GM19438 (cell line): Measurements from ENCODE around the gene IGSF5.
"Not testable (repeated sequence)": the region's sequence is repeated elsewhere in the genome, so short reads cannot be mapped to it uniquely, and the experiment has no call there.

Source experiments
- ATAC-seq: cut with Tn5 transposase; IDR thresholded peaks from one replicate; pipeline ENCODE4 v1.9.1; 2021; ENCODE audit warnings: low read depth; ENCODE audit not compliant: unreplicated experiment

Gene IGSF5

GRCh38 chr21:39737376-39738000 is 7.5 kb upstream of the IGSF5 start:
- no peak for ATAC-seq

GRCh38 chr21:39738566-39738965 is 6.4 kb upstream of the IGSF5 start:
- ATAC-seq, result no peak

- ATAC-seq, result not testable (repeated sequence)
These were observed 5.5 kb upstream of the IGSF5 start for GRCh38 chr21:39739531-39739930.

GRCh38 chr21:39742561-39742960 is 2.4 kb upstream of the IGSF5 start:
- ATAC-seq, result not testable (repeated sequence)

- ATAC-seq, result not testable (repeated sequence)
These were observed 349 bp downstream of the IGSF5 start for GRCh38 chr21:39745332-39745731.

- no peak for ATAC-seq
These were observed 5.7 kb downstream of the IGSF5 start for GRCh38 chr21:39750670-39751069.

GRCh38 chr21:39754811-39755210 is 9.8 kb downstream of the IGSF5 start:
- ATAC-seq, result no peak

- no peak for ATAC-seq
These were observed 11.3 kb downstream of the IGSF5 start for GRCh38 chr21:39756285-39756684.

- ATAC-seq, result no peak
These were observed 18.4 kb downstream of the IGSF5 start for GRCh38 chr21:39763272-39763970.

GRCh38 chr21:39774227-39774626 is 29.2 kb downstream of the IGSF5 start:
- ATAC-seq, result no peak

- ATAC-seq, result no peak
These were observed 30.8 kb downstream of the IGSF5 start for GRCh38 chr21:39775816-39776215.

- no peak for ATAC-seq
These were observed 31.6 kb downstream of the IGSF5 start for GRCh38 chr21:39776589-39776988.

- no peak for ATAC-seq
These were observed 36.3 kb downstream of the IGSF5 start for GRCh38 chr21:39781331-39781730.

GRCh38 chr21:39788383-39788782 is 43.4 kb downstream of the IGSF5 start:
- no peak for ATAC-seq

GRCh38 chr21:39796466-39796865 is 51.5 kb downstream of the IGSF5 start:
- ATAC-seq, result no peak

GRCh38 chr21:39799178-39799577 is 54.2 kb downstream of the IGSF5 start:
- no peak for ATAC-seq

GRCh38 chr21:39800311-39800710 is 55.3 kb downstream of the IGSF5 start:
- ATAC-seq, result no peak

- no peak for ATAC-seq
These were observed 57.2 kb downstream of the IGSF5 start for GRCh38 chr21:39802217-39802616.

- no peak for ATAC-seq
These were observed 58.4 kb downstream of the IGSF5 start for GRCh38 chr21:39803393-39803792.

GRCh38 chr21:39804240-39804639 is 59.3 kb downstream of the IGSF5 start:
- ATAC-seq, result no peak

GRCh38 chr21:39805983-39806382 is 61.0 kb downstream of the IGSF5 start:
- ATAC-seq, result no peak

GRCh38 chr21:39807738-39808137 is 62.8 kb downstream of the IGSF5 start:
- no peak for ATAC-seq
